Mesenchymal stem cell (in vitro differentiated cells and primary cell): ENCODE results near the gene EZH2.

ENCODE experiments used
- DNase-seq: peaks from one replicate; pipeline ENCODE4 v3.0.0-alpha.2; 2013
- H2AFZ ChIP-seq: one replicate; pipeline ENCODE4 v1.6.1; 2013; ENCODE audit warnings: low read depth, mild to moderate bottlenecking, control low read depth, inconsistent platforms, low read length, moderate library complexity
- H2AK5ac ChIP-seq: 2 replicates; pipeline ENCODE4 v1.6.1; 2013; ENCODE audit warnings: low read length, moderate library complexity, mild to moderate bottlenecking, inconsistent platforms; ENCODE audit not compliant: severe bottlenecking
- H2BK120ac ChIP-seq: one replicate; pipeline ENCODE4 v1.6.1; 2013; ENCODE audit warnings: low read depth, mild to moderate bottlenecking, inconsistent platforms, low read length, moderate library complexity
- H2BK12ac ChIP-seq, 2 experiments: one replicate each; pipeline ENCODE4 v1.6.1; 2013; ENCODE audit warnings: inconsistent platforms in 2 of 2, low read length in 2 of 2, mild to moderate bottlenecking in 2 of 2, moderate library complexity in 2 of 2, control low read depth in 1 of 2
- H2BK15ac ChIP-seq: one replicate; pipeline ENCODE4 v1.6.1; 2013; ENCODE audit warnings: mild to moderate bottlenecking, low read depth, inconsistent platforms; ENCODE audit not compliant: poor library complexity, severe bottlenecking
- H2BK5ac ChIP-seq: 2 replicates; pipeline ENCODE4 v1.6.1; 2013; ENCODE audit warnings: low read depth, mild to moderate bottlenecking, low read length, control low read depth, inconsistent platforms; ENCODE audit not compliant: poor library complexity, severe bottlenecking
- H3K14ac ChIP-seq, 2 experiments: one replicate each; pipeline ENCODE4 v1.6.1; 2013; ENCODE audit warnings: inconsistent platforms in 2 of 2, low read length in 2 of 2, control low read depth in 1 of 2, mild to moderate bottlenecking in 1 of 2, moderate library complexity in 1 of 2
- H3K18ac ChIP-seq, 2 experiments: one replicate each; pipeline ENCODE4 v1.6.1; 2013; ENCODE audit warnings: inconsistent platforms in 2 of 2, low read length in 2 of 2, control low read depth in 1 of 2, low read depth in 1 of 2, mild to moderate bottlenecking in 1 of 2
- H3K23ac ChIP-seq, 2 experiments: one replicate each; pipeline ENCODE4 v1.6.1; 2013; ENCODE audit warnings: inconsistent platforms in 2 of 2, low read length in 2 of 2, mild to moderate bottlenecking in 2 of 2, moderate library complexity in 2 of 2, control low read depth in 1 of 2
- H3K27ac ChIP-seq: 2 replicates; pipeline ENCODE4 v1.5.1; 2013; ENCODE audit warnings: mild to moderate bottlenecking, moderate library complexity, low read length, control low read depth, inconsistent platforms; ENCODE audit not compliant: poor library complexity, severe bottlenecking
- H3K27me3 ChIP-seq, 2 experiments: 2 replicates each; pipeline versions ENCODE4 v1.6.1 to v1.7.0; 2013; ENCODE audit warnings: low read length in 2 of 2, mild to moderate bottlenecking in 2 of 2, moderate library complexity in 2 of 2, control low read depth in 1 of 2, inconsistent platforms in 1 of 2; ENCODE audit not compliant: control insufficient read depth in 1 of 2, insufficient read depth in 1 of 2
- H3K36me3 ChIP-seq, 2 experiments: 2 replicates each; pipeline versions ENCODE4 v1.6.1 to v1.7.0; 2013; ENCODE audit warnings: low read length in 2 of 2, control low read depth in 1 of 2, inconsistent platforms in 1 of 2, low read depth in 1 of 2, mild to moderate bottlenecking in 1 of 2; ENCODE audit not compliant: insufficient read depth in 2 of 2, control insufficient read depth in 1 of 2
- H3K4ac ChIP-seq, 2 experiments: one replicate each; pipeline ENCODE4 v1.6.1; 2013; ENCODE audit warnings: inconsistent platforms in 2 of 2, low read length in 2 of 2, mild to moderate bottlenecking in 2 of 2, moderate library complexity in 2 of 2, control low read depth in 1 of 2, low read depth in 1 of 2
- H3K4me1 ChIP-seq: 2 replicates; pipeline ENCODE4 v1.6.1; 2013; ENCODE audit warnings: low read depth, low read length, control low read depth; ENCODE audit not compliant: control insufficient read depth, insufficient read depth
- H3K4me2 ChIP-seq: 2 replicates; pipeline ENCODE4 v1.6.1; 2013; ENCODE audit warnings: low read length, mild to moderate bottlenecking, inconsistent platforms; ENCODE audit not compliant: poor library complexity, severe bottlenecking
- H3K4me3 ChIP-seq, 2 experiments: 2 replicates each; pipeline versions ENCODE4 v1.5.1 to v1.7.0; 2013; ENCODE audit warnings: low read length in 2 of 2, mild to moderate bottlenecking in 2 of 2, control low read depth in 1 of 2, low read depth in 1 of 2; ENCODE audit not compliant: insufficient read depth in 1 of 2
- H3K79me1 ChIP-seq: replicated peaks from 2 replicates; pipeline ENCODE4 v1.6.1; 2013; ENCODE audit warnings: mild to moderate bottlenecking, control low read depth, low read length, inconsistent platforms; ENCODE audit not compliant: poor library complexity, severe bottlenecking
- H3K9ac ChIP-seq: 2 replicates; pipeline ENCODE4 v1.7.0; 2013; ENCODE audit warnings: mild to moderate bottlenecking, low read length, moderate library complexity
- H3K9me3 ChIP-seq: 2 replicates; pipeline ENCODE4 v1.7.0; 2013; ENCODE audit warnings: mild to moderate bottlenecking, low read length; ENCODE audit not compliant: control insufficient read depth
- H4K8ac ChIP-seq: one replicate; pipeline ENCODE4 v1.6.1; 2013; ENCODE audit warnings: inconsistent platforms, mild to moderate bottlenecking, low read length, moderate library complexity
- H4K91ac ChIP-seq: one replicate; pipeline ENCODE4 v1.6.1; 2013; ENCODE audit warnings: mild to moderate bottlenecking, low read length, inconsistent platforms
- WGBS: methylation state at CpG from one replicate; pipeline ENCODE4 v1.1.7; 2013; ENCODE audit warnings: mixed read lengths; 5-methylcytosine and 5-hydroxymethylcytosine counted together

EZH2 gene

DNA sequence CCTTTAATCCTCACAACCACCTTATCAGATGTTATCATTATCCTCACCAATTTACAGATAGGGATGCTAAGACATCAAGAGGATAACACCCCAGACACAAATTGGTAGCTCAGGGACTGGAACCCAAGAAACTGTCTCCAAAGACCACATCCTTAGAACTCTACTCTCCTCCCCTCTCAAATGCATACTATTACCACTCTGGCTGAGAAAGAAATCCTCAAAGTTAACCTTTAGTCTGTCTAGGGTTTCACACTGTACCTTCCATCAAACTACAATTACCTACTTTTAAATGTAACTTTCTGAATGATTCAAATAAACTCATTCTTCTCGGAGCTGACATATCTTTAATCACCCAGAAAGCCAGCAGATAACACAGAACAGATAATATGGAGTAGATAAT, 6.6 kb downstream of the EZH2 start:
- Histone ChIP-seq H3K23ac (no peak overlapping the region), H3K27me3 (no peaks in the 10 kb centered on the region), H2AK5ac (no peak overlapping the region), H4K8ac (no peak overlapping the region), H3K14ac (no peak overlapping the region), H2AFZ (no peak overlapping the region), H4K91ac (no peak overlapping the region), H2BK12ac (no peak overlapping the region), H3K9me3 (no peaks in the 10 kb centered on the region), H3K4me3 (no peak overlapping the region), H3K18ac (no peak overlapping the region), H3K27ac (no peak overlapping the region), H2BK5ac (no peak overlapping the region), H2BK15ac (no peak overlapping the region), H3K79me1 (peaks cover 6% of the 10 kb centered on the region), H3K4me1 (no peaks in the 10 kb centered on the region), H3K9ac (no peak overlapping the region), H3K36me3 (no peaks in the 10 kb centered on the region), H2BK120ac (no peak overlapping the region), H3K4ac (no peak overlapping the region), H3K4me2 (no peak overlapping the region)
- DNase-seq, result no peak
- WGBS, result no CpG with 5 or more reads among the region's 1 CpG

DNA sequence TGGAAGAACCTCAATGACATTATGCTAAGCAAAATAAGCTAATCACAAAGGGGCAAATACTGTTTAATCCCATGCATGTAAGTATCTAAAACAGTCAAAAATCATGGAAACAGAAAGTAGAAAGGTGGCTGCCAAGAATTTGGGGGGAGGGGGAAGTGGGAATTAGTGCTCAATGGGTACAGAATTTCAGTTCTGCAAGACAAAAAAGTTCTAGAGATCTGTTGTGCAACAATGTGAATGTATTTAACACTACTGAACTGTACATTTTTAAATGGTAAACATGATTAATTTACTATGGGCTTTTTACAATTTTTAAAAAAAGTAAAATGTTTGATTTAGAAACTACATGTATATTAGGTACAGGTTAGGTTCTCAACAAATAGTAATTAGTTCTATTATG, 11.9 kb downstream of the EZH2 start:
- H3K27ac ChIP-seq, result no peak overlapping the region
- H2BK120ac ChIP-seq, result no peak overlapping the region
- no peak overlapping the region for H4K91ac ChIP-seq
- H3K4me3 ChIP-seq, result no peak overlapping the region
- no peaks in the 10 kb centered on the region for H3K9me3 ChIP-seq
- H2BK15ac ChIP-seq, result no peak overlapping the region
- H3K4me2 ChIP-seq, result no peak overlapping the region
- H2AK5ac ChIP-seq, result no peak overlapping the region
- H3K79me1 ChIP-seq, result peaks cover 15% of the 10 kb centered on the region
- H3K4me1 ChIP-seq, result no peaks in the 10 kb centered on the region
- no peaks in the 10 kb centered on the region for H3K36me3 ChIP-seq
- H4K8ac ChIP-seq, result no peak overlapping the region
- no peak overlapping the region for H3K18ac ChIP-seq
- DNase-seq, result no peak
- no peak overlapping the region for H2AFZ ChIP-seq
- H2BK12ac ChIP-seq, result no peak overlapping the region
- no peak overlapping the region for H3K9ac ChIP-seq
- H2BK5ac ChIP-seq, result no peak overlapping the region
- no peak overlapping the region for H3K23ac ChIP-seq
- no peak overlapping the region for H3K4ac ChIP-seq
- no peak overlapping the region for H3K14ac ChIP-seq
- no peaks in the 10 kb centered on the region for H3K27me3 ChIP-seq

DNA sequence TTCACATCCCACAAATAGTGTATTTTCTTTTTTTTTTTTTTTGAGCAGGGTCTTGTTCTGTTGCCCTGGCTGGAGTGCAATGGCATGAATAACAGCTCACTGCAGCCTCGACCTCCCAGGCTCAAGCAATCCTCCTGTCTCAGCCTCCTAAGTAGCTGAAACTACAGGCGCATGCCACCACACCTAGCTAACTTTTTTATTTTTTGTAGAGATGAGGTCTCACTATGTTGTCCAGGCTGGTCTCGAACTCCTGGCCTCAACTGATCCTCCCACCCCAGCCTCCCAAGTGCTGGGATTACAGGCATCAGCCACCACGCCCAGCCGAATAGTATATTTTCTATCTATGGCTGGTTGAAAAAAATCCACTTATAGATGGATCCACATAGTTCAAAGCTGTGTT, 12.5 kb downstream of the EZH2 start:
- no peak overlapping the region for H2AFZ ChIP-seq
- no peaks in the 10 kb centered on the region for H3K27me3 ChIP-seq
- no peak overlapping the region for H3K9ac ChIP-seq
- no peak overlapping the region for H4K8ac ChIP-seq
- no peak overlapping the region for H2BK120ac ChIP-seq
- no peak overlapping the region for H2AK5ac ChIP-seq
- no peak overlapping the region for H2BK15ac ChIP-seq
- H3K23ac ChIP-seq, result no peak overlapping the region
- no peak overlapping the region for H2BK12ac ChIP-seq
- no peak overlapping the region for H3K18ac ChIP-seq
- no peak overlapping the region for H3K27ac ChIP-seq
- no peak for DNase-seq
- no peak overlapping the region for H3K14ac ChIP-seq
- H3K36me3 ChIP-seq, result no peaks in the 10 kb centered on the region
- H2BK5ac ChIP-seq, result no peak overlapping the region
- peaks cover 14% of the 10 kb centered on the region for H3K79me1 ChIP-seq
- no peaks in the 10 kb centered on the region for H3K9me3 ChIP-seq
- no peak overlapping the region for H4K91ac ChIP-seq
- no peak overlapping the region for H3K4me3 ChIP-seq
- H3K4me1 ChIP-seq, result no peaks in the 10 kb centered on the region
- no peak overlapping the region for H3K4ac ChIP-seq
- no CpG with 5 or more reads among the region's 5 CpGs for WGBS
- no peak overlapping the region for H3K4me2 ChIP-seq

- no peaks in the 10 kb centered on the region for H3K4me1 ChIP-seq
These were observed 13.1 kb downstream of the EZH2 start for GRCh38 chr7:148871030-148871429.

More at GRCh38 chr7:148871030-148871429, 13.1 kb downstream of the EZH2 start:
- no peak overlapping the region for H3K18ac ChIP-seq
- WGBS, result 100% methylated on average over 2 of the region's 3 CpGs
- no peak overlapping the region for H2BK5ac ChIP-seq
- H2BK12ac ChIP-seq, result no peak overlapping the region
- no peaks in the 10 kb centered on the region for H3K36me3 ChIP-seq
- no peak overlapping the region for H3K27ac ChIP-seq
- no peak overlapping the region for H3K23ac ChIP-seq
- no peak overlapping the region for H3K4me3 ChIP-seq
- H3K9ac ChIP-seq, result no peak overlapping the region
- no peak overlapping the region for H2AFZ ChIP-seq
- no peak overlapping the region for H3K4ac ChIP-seq
- no peak overlapping the region for H2AK5ac ChIP-seq
- no peak overlapping the region for H2BK120ac ChIP-seq
- H3K9me3 ChIP-seq, result no peaks in the 10 kb centered on the region
- H3K27me3 ChIP-seq, result no peaks in the 10 kb centered on the region
- H3K4me2 ChIP-seq, result no peak overlapping the region
- no peak overlapping the region for H4K8ac ChIP-seq
- no peak overlapping the region for H4K91ac ChIP-seq
- DNase-seq, result no peak
- H3K79me1 ChIP-seq, result peaks cover 15% of the 10 kb centered on the region
- H3K14ac ChIP-seq, result no peak overlapping the region
- H2BK15ac ChIP-seq, result no peak overlapping the region
